ENCODE measurements around the gene CEACAM7.
A peak's percentile ranks its signal among the peaks of the same experiment; 100 is the strongest.

Gene CEACAM7

DNA sequence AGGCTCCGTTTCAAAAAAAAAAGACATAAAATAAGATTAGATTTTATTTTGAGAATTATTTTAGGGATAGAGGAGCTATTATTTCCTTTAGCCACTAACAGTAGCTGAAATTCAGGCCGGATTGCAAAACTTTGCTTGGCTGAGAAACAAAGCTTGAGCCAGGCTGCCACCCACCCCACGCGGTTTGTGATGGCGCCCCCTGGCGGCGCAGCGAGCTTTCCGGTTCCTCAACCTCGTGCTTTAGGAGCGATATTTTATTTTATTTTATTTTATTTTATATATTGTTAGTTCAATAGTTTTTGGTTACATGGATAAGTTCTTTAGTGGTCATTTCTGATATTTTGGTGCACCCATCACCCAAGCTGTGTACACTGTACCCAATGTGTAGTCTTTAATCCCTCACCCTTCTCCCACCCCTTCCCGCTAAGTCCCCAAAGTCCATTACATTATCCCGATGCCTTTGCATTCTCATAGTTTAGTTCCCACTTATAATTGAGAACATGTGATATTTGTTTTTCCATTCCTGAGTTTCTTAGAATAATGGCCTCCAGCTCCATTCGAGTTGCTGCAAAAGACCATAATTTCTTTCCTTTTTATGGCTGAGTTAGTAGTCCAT, 41.4 kb downstream of the CEACAM7 start:
- DNase-seq, result no peak

DNA sequence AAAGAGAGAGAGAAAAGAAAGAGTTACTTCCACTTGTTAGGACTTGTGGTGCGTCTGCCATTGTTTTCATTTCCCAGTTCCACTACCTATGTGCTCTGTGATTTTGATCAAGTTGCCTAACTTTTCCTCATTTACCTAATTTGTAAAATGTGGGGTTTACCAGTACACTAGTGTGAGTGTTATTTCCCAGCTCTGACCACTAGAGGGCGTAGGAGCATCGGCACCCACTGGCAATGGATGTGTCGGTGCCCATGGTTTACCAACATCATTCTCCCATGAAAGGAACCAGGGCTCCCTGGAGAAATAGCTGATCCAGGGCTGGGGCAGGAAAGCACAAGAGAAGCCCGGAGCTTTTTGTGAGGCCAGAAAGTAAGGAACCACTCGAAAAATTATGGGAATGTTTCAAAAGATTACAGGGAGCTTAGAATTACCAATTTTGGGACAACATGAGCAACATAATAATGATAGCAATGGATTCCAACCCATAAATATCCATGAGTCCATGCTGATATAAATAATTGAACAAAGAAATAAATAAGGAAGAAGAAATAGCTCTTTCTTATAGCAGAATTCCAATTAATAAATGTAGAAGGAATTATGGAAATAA, 46.1 kb downstream of the CEACAM7 start:
- peak; percentile 54 for DNase-seq

DNA sequence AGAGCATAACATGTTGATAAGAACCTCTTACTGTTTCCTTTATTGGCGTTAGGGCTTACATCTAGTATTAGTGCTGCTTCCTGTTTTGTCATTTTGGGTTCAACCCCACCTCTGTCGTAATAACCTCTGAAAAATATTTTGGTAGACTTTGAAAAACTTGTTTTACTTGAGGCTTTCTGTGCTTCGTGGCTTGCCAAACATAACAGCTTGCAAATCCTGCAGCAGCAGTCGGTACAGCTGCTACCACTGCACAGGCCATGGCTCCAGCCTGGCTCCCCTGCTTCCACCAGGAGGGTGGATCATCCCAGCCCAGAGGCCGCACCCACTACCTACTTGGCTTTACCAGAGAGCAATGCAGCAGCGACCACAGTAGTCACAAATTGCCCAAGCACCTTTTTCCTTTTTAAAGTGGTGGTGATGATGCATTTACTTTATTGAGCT, 49.4 kb downstream of the CEACAM7 start:
- DNase-seq, result no peak

DNA sequence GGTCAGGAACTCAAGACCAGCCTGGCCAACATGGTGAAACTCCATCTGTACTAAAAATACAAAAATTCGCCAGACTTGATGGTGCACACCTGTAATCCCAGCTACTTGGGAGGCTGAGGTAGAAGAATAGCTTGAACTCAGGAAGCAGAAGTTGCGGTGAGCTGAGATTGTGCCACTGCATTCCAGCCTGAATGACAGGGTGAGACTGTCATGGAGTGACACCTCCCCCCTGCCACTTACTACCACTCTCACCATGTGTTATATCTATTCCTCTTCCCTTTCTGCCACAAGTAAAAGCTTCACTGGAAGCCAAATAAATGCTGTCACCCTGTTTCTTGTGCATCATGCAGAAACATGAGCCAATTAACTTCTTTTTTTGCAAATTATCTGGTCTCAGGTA, 50.6 kb downstream of the CEACAM7 start:
- DNase-seq, result no peak

DNA sequence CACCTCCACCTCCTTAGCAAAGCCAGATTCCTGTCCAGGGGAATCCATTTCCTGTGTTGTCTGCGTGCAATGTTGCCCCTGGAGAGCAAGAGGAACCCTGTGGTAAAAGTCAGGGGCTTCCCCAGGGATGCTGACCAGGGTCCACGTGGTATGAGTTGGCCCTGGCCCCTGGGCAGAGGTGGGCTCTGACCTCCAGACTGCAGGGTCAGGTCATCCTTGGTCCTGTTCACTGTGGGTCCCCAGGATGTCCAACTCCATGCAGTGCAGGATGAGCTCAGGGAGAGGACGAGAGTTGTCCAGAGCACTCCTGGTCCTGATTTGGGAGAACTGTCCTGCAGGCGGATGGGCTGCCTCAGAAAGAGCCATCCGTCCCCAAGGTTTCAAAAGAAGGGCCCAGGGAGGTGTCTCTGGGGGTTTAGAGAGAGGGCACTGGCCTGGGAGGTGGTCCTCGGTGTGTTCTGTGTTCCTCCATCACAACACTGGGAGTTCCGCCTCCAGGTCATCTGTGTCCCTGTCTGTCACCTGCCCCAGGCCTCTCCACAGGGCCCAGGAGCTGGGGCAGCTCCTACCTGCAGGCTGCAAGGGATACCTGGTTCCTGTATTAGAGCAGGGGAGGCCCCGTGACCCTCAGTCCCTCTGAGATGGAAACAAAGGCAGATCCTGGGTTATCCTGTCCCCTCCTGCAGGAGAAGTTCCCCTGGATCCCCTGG, 59.9 kb downstream of the CEACAM7 start:
- no peak for DNase-seq

DNA sequence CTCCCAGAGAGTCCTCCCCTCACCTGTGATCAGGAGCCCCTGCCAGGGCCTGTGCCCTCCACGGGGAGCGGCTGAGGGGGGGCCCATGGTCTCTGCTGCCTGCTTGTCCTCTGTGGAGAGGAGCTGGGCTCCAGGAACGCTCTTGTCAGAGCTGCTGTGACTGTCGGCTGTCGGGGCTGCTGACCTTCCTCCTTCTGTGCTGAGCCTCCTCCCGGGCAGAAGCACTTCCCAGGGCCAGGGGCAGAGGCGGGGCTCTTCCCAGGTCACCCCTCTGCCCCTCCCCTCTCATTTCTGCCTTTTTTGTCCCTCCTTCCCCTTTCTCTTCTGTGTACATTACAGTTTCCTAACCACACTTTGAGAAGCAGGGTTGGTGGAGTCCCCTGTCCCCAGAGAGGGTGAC, 61.2 kb downstream of the CEACAM7 start, which contains the start of gene CEACAM4:
Gene CEACAM4 (minus strand): TSS at position 198 of the 400 bp plus-strand sequence. CDS start 111 bp downstream, at position 87.
- DNase-seq, result no peak

DNA sequence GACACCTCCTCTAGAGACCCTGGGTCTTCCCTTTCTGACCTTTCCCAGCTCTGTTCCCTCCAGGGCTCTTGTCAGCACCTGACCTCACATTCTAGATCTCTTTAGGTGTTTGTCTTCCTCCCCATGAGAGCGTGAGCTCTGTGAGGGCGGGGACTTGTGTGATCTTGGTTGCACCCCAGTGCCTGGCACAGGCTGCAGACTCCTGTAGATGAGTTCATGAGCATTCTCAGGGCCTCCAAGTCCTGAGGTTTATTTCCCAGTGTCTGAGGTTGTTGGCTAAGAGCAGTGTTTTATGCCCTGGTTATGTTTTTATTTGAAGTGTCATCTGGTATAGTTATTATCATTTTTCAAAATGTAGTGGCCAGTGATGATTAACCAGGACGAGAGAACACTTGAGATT, 61.8 kb downstream of the CEACAM7 start:
- DNase-seq, result no peak

DNA sequence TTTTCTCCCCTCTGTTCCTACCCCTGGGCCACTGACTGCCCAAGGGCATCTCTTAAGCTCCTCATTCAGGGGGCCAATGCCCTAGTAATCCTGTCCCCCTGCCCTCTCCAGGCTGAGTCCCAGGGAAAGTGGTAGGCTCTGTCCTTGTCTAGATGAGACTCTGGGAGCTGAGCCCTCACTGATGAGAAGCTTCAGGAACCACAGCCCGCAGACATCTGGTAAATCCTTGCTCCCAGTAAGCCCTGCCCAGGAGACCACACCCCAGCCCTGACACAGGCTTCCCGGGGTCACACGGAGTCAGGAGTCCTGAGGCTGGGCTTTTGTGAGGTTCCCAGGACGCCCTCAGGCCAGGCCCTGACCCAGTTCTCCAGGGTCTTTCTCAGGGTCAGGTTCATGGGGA, 63.1 kb downstream of the CEACAM7 start:
- DNase-seq, result no peak

DNA sequence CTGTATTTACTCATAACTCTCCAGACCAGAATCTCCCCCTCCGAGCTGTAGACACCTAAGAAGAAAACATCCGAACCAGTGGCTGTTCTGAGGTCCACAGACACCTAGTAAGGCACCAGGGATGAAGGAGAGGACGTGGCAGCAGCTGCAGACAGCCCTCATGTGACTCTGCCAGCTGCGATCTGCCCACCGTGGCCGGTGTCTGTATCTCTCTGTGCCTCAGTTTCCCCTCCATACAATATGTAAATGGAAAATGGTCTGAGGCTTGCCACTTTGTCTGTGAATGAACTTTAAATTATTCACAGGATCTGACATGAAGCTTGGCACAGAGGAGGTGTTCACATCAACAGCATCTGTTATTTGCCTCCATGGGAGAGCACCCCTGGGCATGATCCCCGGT, 63.6 kb downstream of the CEACAM7 start:
- DNase-seq, result no peak

DNA sequence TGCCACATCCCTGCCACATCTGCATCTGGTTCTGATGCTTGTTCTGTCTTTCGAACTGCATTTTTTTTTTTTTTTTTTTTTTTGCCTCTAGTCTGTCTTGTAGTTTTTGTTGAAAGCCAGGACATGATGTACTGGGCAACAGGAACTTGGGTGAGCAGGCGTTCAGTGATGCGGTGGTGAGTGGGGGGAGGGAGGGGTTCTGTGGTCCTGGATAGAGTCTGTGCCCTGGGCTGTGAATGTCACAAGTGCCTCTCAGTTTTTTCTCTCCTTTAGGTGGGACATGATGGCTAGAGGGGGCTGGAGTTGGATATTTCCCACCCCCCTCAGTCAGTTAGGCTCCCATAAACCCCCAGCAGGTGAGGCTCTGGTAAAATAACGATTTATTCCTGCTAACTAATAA, 64.7 kb downstream of the CEACAM7 start:
- DNase-seq, result no peak

All from NCI-H1092 (cell line).